NCI-H2196 (cell line): ENCODE measurements around the gene CNOT8.
"Not testable (repeated sequence)": the region's sequence is repeated elsewhere in the genome, so short reads cannot be mapped to it uniquely, and the experiment has no call there.

ENCODE experiments used
- DNase-seq: peaks from one replicate; lab custom pipeline; 2025; ENCODE audit not compliant: unreplicated experiment; lab: John Stamatoyannopoulos, UW

CNOT8 gene

DNA sequence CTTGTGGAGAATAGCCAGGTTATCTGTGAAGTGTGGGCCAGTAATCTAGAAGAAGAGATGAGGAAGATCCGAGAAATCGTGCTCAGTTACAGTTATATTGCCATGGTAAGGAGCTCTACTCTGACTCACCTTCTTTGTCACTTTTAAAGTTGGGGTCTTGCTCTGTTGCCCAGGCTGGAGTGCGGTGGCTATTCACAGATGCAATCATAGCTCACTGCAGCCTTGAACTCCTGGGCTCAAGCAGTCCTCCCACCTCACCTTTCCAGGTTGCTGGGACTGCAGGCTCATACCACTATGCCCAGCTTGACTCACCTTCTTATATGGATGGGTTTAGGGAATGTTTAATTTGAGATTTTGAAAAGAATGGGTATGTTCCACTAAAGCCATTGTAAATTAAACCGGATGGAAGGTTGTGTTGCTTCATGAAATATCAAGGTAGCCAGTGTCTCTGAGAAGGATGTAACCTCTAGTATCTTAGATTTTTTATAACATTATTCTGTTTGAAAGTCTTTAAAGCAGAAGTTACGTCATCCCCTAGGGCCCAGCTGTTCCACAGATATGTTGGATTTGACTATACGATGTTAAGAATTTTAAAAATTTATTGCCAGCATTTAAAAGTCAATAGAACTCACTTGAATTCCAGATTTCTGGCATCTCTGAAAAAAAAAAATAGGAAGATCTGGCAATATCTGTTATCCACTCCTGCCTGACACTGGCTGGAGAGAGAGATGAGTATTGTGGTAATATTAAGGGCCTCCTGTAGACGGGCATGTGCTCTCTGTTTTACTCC is 5.1 kb downstream of the CNOT8 start:
- DNase-seq, result no peak

DNA sequence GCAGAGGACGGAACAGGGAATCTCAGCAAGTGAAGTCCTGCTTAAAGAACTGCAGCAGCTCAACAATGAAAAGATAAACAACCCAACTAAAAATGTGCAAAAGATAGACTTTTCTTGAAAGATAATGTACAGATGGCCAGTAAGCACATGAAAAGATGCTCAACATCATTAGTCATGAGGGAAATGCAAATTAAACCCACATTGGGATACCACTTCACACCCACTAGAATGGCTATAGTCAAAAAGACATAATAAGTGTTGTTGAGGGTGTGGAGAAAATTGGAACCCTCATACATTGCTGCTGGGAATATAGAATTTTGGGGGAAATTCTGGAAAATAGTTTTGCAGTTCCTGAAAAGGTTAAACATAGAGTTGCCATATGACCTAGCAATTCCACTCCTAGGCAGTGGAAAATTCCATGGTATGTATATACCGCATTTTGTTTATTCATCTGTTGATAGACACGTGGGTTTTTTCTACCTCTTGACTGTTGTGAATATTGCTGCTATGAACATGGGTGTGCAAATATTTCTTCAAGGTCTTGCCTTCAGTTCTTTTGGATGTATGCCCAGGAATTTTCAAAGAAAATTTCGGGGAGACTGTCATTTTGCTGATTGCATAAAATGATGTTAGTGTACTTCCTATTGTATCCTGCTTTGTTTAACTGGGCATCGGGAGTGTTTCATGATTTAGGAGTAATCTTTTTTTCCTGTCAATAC is 7.2 kb downstream of the CNOT8 start:
- no peak for DNase-seq

DNA sequence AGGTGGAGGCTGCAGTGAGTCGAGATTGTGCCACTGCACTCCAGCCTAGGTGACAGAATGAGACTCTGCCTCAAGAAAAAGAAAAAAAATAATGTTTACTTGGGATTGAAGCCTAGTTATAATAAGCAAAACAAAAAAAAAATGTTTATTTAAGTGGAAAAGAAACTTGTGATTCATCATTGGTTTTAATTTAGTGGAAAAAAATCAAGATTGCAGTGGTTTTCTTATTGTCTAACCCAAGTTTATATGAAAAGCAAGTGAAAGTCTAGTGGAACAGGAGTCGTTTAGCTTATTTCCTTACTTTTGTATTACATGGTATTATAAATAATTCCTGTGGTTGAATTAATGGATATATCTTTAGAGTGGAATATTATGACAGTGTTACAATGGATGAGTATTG is 8.4 kb downstream of the CNOT8 start:
- no peak for DNase-seq

DNA sequence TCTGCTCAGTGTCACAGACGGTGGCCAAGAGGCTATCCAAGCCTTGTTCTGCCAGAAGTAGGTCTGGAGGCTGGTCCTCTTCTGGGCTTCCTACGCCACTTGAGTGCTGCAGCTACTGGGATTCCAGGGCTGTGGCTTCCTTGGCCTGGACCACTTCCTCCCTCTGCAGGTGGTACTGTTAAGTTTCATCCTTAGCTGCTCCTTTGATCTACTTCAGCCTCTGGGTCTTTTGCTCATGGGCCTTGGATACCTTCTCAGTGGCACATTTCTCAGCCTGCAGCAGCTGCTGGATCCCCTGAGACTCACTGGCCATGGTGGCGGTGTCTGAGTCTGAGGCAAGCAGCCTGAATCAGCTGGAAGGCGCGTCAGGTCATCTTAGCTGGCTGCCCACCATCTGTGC is 10.3 kb downstream of the CNOT8 start:
- no peak for DNase-seq

DNA sequence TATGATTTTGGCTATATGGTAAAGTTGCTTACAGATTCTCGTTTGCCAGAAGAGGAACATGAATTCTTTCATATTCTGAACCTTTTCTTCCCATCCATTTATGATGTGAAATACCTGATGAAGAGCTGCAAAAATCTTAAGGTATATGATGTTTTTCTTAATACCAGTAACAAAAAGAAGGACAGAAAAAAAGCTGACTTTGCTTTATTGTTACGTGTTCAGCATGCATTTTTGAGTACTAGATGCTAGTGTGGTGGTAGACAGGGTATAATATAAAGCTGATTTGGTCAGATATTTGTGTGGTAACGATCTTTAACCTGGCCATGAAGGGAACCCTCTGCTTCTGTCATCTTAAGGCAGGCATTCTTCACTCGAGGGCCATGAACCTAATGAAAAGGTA is 13.3 kb downstream of the CNOT8 start:
- no peak for DNase-seq

DNA sequence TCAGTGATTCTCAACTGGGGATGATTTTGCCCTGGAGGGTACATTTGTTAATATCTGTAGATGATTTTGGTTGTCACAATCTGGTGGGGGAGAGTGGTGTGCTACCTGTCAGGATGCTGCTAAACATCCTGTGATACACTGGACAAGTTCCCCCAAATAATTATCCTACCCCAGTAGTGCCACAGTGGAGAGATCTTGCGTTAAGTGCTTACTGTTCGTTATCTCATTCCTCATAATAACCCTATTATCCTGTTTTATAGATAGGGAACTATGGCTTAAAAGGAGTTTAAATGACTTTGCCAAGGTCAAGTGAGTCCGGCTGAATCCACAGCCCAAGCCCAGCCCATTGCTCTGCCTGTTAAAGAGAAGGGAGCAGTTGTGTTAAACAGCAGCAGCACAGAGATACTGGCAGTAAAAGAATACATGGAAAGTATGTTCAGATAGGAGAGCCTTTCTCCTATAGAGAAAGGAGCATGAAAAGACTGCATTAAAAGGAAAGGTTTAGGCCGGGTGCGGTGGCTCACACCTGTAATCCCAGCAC is 15.4 kb downstream of the CNOT8 start:
- DNase-seq, result no peak

DNA sequence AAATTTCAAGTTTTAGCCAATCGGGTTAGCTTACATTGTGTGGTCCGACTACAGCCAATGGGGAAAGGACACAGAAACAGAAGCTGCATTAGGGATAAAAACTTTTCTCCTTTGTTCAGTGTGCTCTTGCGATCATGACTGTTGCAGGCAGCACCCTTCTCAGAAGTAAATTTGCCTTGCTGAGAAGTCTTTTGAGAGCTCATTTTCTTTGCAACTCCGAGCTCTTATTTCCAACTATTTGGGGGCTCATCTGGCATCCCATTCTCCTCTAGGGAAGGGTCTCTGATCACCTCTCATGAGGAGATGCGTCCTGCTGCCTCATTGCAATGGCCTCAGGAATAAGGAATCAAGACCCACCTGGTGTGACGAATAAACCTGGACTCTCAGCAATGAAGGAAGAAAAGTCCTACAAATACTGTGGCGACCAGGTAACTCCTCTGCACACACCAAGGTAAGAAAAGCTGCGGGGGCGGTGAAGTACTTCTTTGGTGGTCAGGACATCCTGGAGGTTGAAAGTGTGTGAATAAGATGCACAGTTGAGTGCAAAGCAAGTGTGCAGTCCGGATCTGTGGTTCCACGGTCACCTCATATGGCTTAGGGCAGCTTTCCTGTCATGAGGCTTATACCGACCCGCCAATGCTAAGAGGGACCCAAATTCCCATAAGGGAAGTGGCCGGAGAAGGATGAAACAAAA is 20.4 kb downstream of the CNOT8 start:
- DNase-seq, result no peak

DNA sequence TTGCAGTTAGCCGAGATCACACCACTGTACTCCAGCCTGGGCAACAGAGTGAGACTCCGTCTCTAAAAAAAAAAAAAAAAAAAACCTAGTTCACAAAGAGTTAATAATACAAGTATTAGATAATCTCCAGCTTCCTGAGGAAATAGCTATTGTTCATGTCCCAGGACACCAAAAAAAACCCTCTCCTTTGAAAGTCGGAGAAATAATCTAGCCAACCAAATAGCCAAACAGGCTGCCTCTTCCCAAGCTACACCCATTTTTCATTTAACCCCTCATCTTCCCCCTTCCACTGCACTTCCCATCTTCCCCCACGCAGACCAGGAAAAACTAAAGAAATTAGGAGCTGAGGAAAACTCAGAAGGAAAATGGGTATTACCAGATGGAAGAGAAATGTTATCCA is 23.6 kb downstream of the CNOT8 start:
- no peak for DNase-seq

DNA sequence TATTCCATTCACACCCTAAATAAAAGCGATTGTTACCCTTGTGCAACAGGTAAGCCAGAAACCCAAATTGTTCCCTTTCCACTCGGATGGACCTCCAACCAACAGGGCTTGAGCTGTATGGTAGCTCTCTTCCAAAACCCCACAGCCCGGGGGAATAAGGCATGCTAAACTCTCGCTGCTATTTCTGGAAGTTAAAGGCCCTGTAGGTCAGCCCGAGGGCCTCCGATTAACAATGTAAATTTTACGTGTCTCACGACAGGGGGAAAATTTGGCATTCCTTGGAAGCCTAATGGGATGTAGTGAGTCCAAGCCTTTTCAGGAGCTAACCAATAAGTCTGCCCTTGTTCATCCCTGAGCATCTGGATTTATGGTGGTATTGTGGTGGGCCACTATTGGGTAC is 26.0 kb downstream of the CNOT8 start:
- no peak for DNase-seq

DNA sequence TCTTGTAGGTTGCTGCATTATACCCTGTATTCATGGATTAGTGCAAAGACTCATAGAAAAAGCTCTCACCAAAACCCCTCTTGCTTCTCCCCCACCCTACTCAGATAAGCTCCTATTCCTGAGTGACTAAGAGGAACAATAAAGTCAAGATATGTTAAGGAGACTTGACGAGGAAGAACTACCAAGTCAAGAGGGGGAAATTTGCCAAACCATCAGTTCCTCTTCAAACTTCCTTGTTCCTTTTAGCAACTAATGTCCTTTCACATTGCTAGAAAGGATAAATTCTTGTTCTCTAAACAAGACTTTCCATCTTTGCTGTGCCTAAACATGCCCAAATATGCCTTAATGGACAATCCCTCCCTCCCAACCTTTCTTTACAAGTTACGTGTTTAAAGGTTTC is 27.0 kb downstream of the CNOT8 start:
- DNase-seq, result no peak

DNA sequence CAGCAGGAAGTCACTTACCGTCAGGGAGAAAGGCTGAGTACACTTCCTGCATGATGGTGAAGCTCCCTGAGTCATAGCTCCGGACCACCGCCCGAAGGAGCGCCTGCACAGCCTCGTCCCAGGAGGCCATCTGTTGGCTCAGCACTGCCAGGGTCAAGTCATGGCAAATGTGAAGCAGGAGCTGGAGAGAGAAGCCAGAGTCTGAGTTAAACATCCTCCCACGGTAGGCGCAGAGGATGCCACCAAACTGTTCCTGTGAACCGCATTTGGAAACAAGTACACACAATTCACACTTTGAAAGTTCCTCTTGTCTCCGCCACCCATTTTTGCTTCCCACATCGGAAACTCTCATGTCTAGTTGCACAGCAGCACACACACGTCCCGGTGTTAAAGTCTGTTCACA is 33.9 kb downstream of the CNOT8 start:
- no peak for DNase-seq

DNA sequence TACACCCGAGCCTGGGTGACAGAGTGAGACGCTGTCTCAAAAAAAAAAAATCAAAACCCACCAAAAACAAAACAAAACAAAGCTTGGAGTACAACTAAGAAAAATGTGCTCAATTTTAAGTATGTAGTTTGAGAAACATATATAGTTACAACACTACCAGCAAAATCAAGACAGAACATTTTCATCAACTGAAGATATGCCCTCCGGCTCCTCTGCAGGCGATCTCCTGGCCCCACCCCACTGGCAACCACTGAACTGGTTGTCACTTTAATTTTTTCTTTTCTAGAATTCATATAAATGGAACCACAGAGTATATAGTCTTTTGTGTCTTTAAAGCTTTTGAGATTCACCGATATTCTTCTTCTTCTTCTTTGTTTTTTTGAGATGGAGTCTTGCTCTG is 35.0 kb downstream of the CNOT8 start:
- DNase-seq, result no peak

DNA sequence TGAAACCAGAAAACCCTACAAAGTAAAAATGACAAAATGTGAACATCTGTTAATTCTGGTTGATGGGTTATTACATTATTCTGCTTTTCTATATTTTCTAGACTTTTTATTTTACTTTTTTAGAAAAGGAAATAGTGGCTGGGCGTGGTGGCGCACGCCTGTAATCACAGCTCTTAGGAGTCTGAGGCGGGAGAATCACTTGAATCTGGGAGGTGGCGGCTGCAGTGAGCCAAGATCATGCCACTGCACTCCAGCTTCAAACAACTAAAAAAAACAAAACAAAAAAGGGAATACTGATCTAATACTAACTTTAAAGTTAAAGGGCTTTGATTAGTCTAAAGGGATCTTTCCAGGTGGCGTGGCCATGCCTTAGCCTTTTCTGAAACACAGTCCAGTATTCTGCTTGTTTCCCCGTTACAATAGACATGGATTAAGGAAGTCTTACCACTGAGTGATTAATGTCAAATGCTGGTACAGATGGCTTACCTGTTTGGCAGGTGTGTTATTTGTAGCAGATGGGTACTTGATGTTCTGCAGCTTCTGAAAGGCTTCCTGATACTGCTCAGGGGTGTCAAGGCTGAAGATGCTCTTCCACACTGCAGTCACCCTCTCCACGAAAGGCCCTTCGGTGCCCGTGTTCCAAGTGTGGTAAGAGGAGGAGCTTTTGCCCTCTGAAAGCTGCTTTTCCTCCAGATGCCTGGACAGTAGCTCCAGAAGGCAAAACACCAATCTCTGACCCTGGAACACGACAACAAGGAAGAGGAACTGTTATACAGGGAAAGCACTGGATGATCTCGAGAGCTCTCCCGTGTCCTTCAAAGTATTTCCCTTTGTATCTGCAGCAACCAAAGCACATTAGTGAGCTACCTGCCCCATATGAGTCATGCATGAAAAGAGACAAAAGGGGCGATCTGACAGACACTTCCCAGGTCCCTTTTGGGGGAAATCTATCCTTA is 37.5 kb downstream of the CNOT8 start:
- DNase-seq, result no peak

DNA sequence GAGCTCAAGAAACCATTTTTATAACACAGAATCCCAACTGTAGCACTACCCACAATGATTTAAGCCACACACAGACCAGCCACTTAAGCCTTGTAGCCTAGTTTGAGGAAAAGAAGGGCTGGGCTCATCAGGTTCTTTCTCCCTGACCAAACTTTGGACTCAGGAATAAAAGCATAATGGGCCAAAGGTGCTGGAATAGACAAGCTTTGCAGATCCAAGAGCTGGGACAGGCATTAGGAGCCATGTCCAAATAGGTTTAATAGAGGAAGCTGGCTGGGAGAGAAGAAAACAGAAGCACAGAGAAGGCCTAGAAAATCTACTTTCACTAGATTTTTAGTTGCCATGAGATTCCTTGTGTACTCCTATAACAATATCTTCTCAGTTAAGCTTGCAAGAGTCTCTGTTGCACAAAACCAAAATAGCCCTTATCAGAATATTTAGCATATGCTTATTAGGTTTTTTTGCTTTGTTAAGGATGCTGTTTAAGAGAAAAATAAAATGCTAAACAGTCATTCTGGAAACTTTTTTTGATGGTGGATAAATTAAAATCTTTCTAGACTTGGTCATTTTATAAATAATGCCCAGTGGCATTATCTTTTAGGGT is 38.2 kb downstream of the CNOT8 start:
- DNase-seq, result no peak

DNA sequence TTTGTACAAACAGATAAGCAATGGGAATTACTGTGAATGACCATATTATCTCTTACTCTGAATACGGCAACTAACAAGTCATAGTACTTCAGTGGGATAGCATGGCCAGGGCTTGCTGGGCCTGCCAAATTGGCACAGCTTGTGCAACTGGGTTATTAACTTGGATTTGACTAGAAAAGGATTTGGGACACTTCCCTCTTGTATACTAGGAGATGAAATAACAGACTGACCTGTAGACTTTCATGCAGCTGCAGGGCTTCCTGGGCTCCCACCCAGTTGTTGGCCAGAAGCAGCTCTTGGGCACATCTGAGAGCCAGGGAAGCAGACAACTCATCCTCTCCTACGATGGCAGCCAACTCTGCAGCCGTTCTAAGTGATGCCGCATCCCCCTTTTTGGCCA is 39.8 kb downstream of the CNOT8 start:
- DNase-seq, result no peak

DNA sequence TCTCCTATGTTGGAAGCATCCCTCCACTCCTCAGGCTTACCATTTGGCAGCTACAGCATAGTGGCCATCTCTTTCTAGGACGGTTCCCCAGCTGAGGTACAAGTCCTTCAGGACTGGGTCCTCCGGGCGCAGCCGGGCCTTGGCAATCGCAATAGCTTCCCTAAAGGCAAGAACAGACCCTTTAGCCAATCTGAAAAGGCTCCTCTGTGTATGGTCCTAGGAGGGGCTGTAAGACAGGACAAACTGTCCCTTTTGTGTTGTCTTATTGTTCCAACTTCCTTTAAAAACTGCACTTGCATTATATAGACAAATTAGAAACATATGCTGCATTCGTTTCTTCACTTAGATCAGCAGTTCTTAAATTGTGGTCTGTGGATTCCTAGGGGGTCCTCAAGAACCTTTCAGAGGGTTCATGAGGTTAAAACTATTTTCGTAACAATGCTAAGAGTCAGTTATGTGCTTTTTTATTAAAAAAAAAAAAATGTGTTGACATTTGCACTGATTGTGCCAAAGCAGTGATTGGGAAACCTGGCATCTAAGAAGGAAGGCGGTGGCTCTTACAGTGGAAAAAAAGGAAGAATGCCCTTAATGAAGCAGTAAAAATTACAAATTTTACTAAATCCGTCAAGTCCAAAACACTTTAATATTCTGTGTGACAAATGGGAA is 40.9 kb downstream of the CNOT8 start:
- no peak for DNase-seq

DNA sequence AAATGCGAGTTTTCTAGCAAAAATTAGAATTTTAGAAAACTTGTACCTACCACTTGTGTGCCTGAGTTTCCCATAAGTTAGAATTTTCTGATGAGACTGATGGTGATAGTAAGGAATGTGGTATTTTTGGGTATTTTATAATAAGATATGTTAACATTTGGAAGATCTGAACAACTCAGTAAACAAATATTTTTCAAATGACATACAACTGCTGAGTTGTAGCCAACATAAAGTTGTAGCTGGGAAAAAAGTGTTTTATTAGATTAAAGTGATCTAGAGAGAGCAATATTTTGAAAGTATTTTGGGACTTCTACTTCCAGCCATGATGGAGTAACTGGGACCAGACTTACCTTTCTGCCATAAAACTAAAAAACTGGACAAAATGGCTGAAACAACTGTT is 41.6 kb downstream of the CNOT8 start:
- DNase-seq, result no peak

DNA sequence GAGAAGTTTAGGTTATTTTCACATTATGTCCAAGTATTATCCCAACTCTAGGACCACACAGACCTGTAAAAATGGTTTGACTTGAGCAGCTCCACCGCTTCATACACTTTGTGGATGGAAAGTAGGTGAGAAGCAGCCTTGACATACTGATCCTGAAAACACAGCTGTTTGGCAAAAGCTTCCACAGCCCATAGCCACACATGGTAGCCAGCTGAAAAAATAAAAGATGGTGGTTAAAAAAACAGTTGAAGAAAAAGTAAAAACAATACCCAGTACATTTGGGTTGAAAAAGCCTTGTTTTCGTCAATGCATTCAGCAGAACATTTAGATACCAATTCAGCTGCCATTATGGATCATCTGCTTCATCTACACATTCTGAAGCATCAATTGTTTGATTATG is 42.8 kb downstream of the CNOT8 start:
- no peak for DNase-seq

DNA sequence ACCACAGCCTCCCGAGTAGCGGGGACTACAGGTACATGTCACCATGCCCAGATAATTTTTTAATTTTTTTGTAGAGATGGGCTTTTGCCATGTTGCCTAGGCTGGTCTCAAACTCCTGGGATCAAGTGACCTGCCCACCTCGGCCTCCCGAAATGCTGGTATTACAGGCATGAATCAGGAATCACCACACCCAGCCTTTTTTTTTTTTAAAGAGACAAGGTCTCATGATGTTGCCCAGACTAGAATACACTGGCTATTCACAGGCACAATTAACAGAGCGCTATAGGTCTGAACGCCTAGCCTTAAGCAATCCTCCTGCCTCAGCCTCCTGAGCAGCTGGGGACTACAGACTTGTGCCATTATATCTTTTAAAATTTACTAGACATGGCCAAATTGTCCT is 43.5 kb downstream of the CNOT8 start:
- DNase-seq, result no peak

DNA sequence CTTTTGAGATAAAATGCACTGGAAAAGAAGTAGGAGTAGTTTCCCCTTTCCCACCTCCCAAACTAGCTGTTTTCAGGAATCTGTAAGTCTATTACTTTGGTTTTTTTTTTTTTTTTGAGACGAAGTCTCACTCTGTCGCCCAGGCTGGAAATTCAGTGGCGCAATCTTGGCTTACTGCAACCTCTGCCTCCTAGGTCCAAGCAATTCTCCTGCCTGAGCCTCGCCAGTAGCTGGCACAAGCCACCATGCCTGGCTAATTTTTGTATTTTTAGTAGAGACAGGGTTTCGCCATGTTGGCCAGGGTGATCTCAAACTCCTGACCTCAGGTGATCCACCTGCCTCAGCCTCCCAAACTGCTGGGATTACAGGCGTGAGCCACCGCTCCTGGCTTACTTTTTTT is 47.2 kb downstream of the CNOT8 start:
- not testable (repeated sequence) for DNase-seq
